Nasal cavity respiratory epithelium epithelial cell of viscerocranial mucosa (primary cell): ENCODE measurements around the gene MAGI1. TPM values are rescaled to one million over a fixed set of nuclear protein-coding genes. Genes with fewer than 3 reads are reported as not detected.

ENCODE experiments used
- total RNA-seq: library from RNA; depleted of rRNA; stranded (reverse); fragments of >200 nt; gene quantifications from 2 replicates; pipeline ENCODE4 v1.2.3, GENCODE V29; 2014

MAGI1 gene
- 13.0 and 21.1 TPM in 2 replicates for total RNA-seq

DNA sequence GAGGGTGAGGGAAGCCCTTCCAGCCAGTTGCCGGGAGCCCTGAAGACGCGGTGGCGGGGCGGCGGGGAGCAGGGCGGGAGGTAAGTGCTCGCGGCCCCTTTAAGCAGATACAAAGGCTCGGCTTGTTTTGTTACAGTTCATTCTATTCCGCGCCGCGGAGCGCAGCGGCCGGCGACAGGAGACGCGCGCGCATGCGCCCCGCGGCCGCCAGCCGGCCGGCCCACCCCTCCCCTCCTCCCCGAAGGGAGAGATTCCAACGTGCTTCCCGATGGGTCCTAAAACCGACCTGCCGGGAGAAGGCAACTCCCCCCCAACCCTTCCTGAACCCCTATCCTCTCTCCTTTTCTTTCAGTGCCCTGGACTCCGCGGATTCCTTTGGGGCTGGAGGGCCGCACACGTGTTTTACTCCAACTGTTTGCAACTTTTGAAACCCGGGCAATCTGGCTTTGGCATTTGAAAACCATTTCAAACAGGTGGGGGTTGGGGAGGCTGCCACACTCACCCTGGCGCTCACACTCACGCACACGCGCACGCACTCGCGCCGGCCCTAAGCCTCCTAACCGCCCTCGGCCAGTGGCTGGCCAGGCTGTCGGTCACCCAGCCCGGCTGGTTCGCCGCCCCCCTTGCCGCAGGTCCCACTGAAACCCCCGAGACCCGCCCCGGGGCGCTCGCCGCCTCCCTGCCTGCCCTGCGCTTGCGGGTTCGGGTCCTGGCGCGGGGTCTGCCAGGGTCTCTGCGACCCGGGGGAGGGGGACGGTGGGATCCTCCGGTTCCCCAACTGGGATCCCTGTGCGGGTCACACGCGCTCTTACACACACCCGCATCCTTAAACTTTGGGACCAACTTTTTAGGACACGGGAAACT lies at the start of gene MAGI1:
TSS of gene MAGI1 (minus strand) at position 193 of the 864 bp plus-strand sequence. CDS start 610 bp downstream, outside the sequence.

Other genes starting within 250 kb of the MAGI1 start
- 31.8 and 33.5 TPM in 2 replicates for gene SLC25A26, start 182.1 kb upstream of the MAGI1 start, total RNA-seq